ENCODE results near the gene PSMB4. TPM values are rescaled to one million over a fixed set of nuclear protein-coding genes. Genes with fewer than 3 reads are reported as not detected.

PSMB4 gene
- total RNA-seq, 1 experiment from 2014 or later, result 413 TPM

DNA sequence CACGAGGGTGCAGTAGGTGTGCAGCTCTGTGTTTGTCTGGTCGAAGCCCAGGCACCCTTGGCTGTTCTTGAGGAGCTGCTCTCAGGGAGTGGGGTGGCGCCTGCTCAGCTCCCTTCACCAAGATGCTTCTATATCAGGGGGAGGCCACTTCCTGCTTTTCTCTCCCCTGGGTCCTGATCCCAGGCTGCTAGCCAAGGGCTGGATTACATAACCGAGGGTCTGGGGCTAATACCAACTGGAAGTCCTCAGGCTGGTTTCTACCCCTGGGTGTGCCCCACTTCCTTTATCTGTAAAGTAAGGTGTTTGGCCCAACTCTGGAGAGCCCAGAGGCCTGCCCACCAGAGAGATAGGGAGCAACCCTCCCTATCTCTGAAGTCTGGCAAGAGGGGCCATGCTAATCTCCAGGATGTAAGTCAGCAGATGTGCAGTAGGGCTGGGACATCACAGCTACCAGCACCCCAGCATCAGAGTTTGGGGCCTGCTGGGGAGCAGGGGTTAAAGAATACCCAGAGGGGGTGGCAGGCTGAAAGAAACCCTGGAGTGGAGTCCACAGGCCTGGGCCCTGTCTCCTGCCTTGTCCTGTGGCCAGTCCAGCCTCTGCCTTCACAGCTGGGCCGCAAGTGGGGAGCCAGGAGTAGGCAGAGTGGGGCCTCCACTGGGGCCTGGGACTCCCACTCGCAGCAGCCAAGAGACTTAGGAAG lies 29.0 kb upstream of the PSMB4 start:
- H3K27me3 ChIP-seq (ENCODE audit: insufficient read depth, low read length), result no peaks in the 10 kb centered on the region
- H3K18ac ChIP-seq (ENCODE audit: insufficient read length, low read depth, low read length), result no peak overlapping the region
- H2AK5ac ChIP-seq (ENCODE audit: insufficient read length, low read length), result no peak overlapping the region
- no peaks in the 10 kb centered on the region for H4K20me1 ChIP-seq (ENCODE audit: control insufficient read depth, insufficient read depth, insufficient read length)
- H2BK120ac ChIP-seq (ENCODE audit: low read depth, low read length, poor library complexity, severe bottlenecking), result no peak overlapping the region
- no peaks in the 10 kb centered on the region for H3K79me1 ChIP-seq (ENCODE audit: insufficient read depth, low read depth, low read length, poor library complexity, severe bottlenecking)
- H3K9me3 ChIP-seq (ENCODE audit: control insufficient read depth, low read depth, low read length), result no peaks in the 10 kb centered on the region
- no peak overlapping the region for H4K8ac ChIP-seq (replicated peaks; ENCODE audit: insufficient read length, low read depth, low read length)
- H3K4me2 ChIP-seq (ENCODE audit: insufficient read depth, insufficient read length, low read length), result no peak overlapping the region
- no peak for DNase-seq
- no peak overlapping the region for H4K91ac ChIP-seq (ENCODE audit: insufficient read length, low read depth, low read length)
- no peak overlapping the region for H2BK12ac ChIP-seq (ENCODE audit: insufficient read length, low read depth, low read length)
- H3K79me2 ChIP-seq (ENCODE audit: insufficient read depth, low read length), result no peaks in the 10 kb centered on the region
- no peak overlapping the region for H2BK20ac ChIP-seq (ENCODE audit: low read depth, low read length, poor library complexity, severe bottlenecking)
- no peak overlapping the region for H3K23ac ChIP-seq (ENCODE audit: insufficient read length, low read depth, low read length)
- H3T11ph ChIP-seq (ENCODE audit: low read length), result no peak overlapping the region
- H3K9ac ChIP-seq (ENCODE audit: extremely low read depth, insufficient read length, low read length), result no peak overlapping the region
- H3K14ac ChIP-seq (ENCODE audit: insufficient read depth, low read length), result no peak overlapping the region
- Mint-ChIP-seq H3K27ac (no peak overlapping the region), H3K4me1 (peaks cover 15 to 34% of the 10 kb centered on the region in 2 experiments), H3K36me3 (ENCODE audit: insufficient read depth in 1 of 3, low read depth in 3 of 3) (peaks cover 0 to 11% (median 11%) of the 10 kb centered on the region in 3 experiments; a peak in 3 of 7 replicates), H3K27me3 (ENCODE audit: low read depth) (no peaks in the 10 kb centered on the region), H3K9me3 (no peaks in the 10 kb centered on the region; a peak in 1 of 5 replicates), H3K4me3 (no peak overlapping the region)
- H4K5ac ChIP-seq (ENCODE audit: insufficient read length, low read depth, low read length), result no peak overlapping the region
- no peaks in the 10 kb centered on the region for H3K23me2 ChIP-seq (ENCODE audit: insufficient read length, low read depth, low read length, poor library complexity, severe bottlenecking)
- WGBS (ENCODE audit: extremely low coverage, insufficient read length, low lambda C conversion rate), result no CpG with 5 or more reads among the region's 6 CpGs
- H2BK5ac ChIP-seq (ENCODE audit: insufficient read length, low read length), result no peak overlapping the region
- no peaks in the 10 kb centered on the region for H3K4me1 ChIP-seq (ENCODE audit: insufficient read depth, low read length)
- no peak overlapping the region for H3K56ac ChIP-seq (ENCODE audit: insufficient read length, low read depth, low read length)
- H3K27ac ChIP-seq (ENCODE audit: insufficient read length, low read depth, low read length), result no peak overlapping the region
- no peak overlapping the region for H3K4ac ChIP-seq (ENCODE audit: low read depth, low read length)
- TF ChIP-seq CTCF (conservative IDR thresholded peaks at IDR 0.05), result no peak
- H2AFZ ChIP-seq (ENCODE audit: low read length), result no peak overlapping the region
- no peak overlapping the region for H2BK15ac ChIP-seq (ENCODE audit: low read depth, low read length)
